ENCODE results near the gene UGT1A5.

The UGT1A5 gene

DNA sequence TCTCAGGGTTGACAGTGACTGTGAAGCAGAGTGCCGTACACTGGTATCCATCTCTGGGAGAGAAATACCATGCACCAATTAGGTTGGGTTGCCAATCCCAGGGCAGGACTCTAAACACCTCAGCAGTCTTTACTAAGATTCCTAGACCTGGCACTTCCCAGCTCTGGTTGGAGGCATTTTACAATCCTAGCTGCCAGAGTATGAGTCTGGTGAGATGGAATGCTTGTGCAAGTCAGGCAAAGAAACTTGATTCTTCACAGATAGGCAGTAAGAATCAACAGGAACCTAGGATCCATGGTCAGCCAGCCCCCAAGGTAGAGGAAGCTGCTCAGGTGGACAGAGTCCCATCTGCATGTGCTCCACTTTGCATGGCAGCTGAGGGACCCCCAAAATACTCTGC lies 6.0 kb upstream of the UGT1A5 start:
- DNase-seq (ENCODE audit: extremely low read depth, low read depth), result peak; percentile 8
- no peak for TF ChIP-seq CTCF (IDR thresholded peaks at IDR 0.05; ENCODE audit: low read depth, low read length)

GRCh38 chr2:233707940-233708644 lies 4.6 kb upstream of the UGT1A5 start:
- no peak for TF ChIP-seq CTCF (IDR thresholded peaks at IDR 0.05; ENCODE audit: low read depth, low read length)
- DNase-seq (ENCODE audit: extremely low read depth, low read depth), result no peak

DNA sequence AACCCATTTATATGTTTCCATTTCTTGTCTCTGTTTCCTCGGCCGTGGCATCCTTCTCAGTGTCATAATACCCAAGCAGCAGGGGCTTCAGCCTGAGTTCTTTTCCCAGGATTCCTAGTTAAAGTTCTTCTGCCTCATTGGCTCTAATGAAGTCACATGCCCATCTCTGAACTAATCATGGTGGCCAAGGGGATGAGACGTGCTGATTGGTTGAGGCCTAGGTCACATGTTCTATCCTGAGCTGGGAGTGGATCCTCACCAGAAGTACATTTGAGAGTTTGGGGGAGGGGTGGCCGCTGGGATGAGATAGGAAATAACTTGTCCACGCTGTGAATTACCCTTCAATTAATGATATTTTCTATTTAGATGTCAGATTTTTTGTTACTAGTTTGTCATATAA lies 3.8 kb upstream of the UGT1A5 start:
- TF ChIP-seq CTCF (IDR thresholded peaks at IDR 0.05; ENCODE audit: low read depth, low read length), result no peak
- DNase-seq (ENCODE audit: extremely low read depth, low read depth), result no peak

- TF ChIP-seq CTCF (IDR thresholded peaks at IDR 0.05; ENCODE audit: low read depth, low read length), result peak; percentile 95
- DNase-seq (ENCODE audit: extremely low read depth, low read depth), result peak; percentile 38
These were observed 1.2 kb upstream of the UGT1A5 start for GRCh38 chr2:233711312-233712008.

GRCh38 chr2:233713262-233713615 lies 532 bp downstream of the UGT1A5 start:
- DNase-seq (ENCODE audit: extremely low read depth, low read depth), result no peak
- TF ChIP-seq CTCF (IDR thresholded peaks at IDR 0.05; ENCODE audit: low read depth, low read length), result no peak

- no peak for DNase-seq (ENCODE audit: extremely low read depth, low read depth)
- TF ChIP-seq CTCF (IDR thresholded peaks at IDR 0.05; ENCODE audit: low read depth, low read length), result no peak
These were observed 1.4 kb downstream of the UGT1A5 start for GRCh38 chr2:233714121-233714520.

GRCh38 chr2:233718552-233718951 lies 5.8 kb downstream of the UGT1A5 start, which contains the start of gene UGT1A4:
UGT1A4 (plus strand) TSS chr2:233718736; CDS start chr2:233718821, 85 bp downstream.
- TF ChIP-seq CTCF (IDR thresholded peaks at IDR 0.05; ENCODE audit: low read depth, low read length), result no peak
- DNase-seq (ENCODE audit: extremely low read depth, low read depth), result no peak

All from AG09319 (cell line).